Measurements from ENCODE around the gene LRP11. TPM values are rescaled to one million over a fixed set of nuclear protein-coding genes. Genes with fewer than 3 reads are reported as not detected.
"Not testable (repeated sequence)": the region's sequence is repeated elsewhere in the genome, so short reads cannot be mapped to it uniquely, and the experiment has no call there.

The LRP11 gene
- total RNA-seq, 4 donors from 2014 or later, result 14.1 to 41.8 (median 31.7) TPM

GRCh38 chr6:149852881-149853280, 11.3 kb downstream of the LRP11 start:
- peaks cover 0 to 29% (median 0%) of the 10 kb centered on the region in 3 donors for H3K36me3 ChIP-seq
- H3K9me3 ChIP-seq, result no peaks in the 10 kb centered on the region
- no peak for TF ChIP-seq POLR2A (IDR thresholded peaks at IDR 0.05)
- no peak for TF ChIP-seq CTCF (IDR thresholded peaks at IDR 0.05)
- H3K4me1 ChIP-seq, result peaks cover 0 to under 1% (median 0%) of the 10 kb centered on the region in 4 donors
- H3K27me3 ChIP-seq, result no peaks in the 10 kb centered on the region
- no peak overlapping the region for H3K27ac ChIP-seq
- H3K4me3 ChIP-seq, result no peak overlapping the region
- DNase-seq (ENCODE audit: low spot score in 2 of 2), result no peak
- 88 to 90% methylated on average over 12 of the region's 12 CpGs for WGBS, 2 donors

GRCh38 chr6:149852180-149852579, 12.0 kb downstream of the LRP11 start:
- TF ChIP-seq CTCF (IDR thresholded peaks at IDR 0.05) (no peak), POLR2A (IDR thresholded peaks at IDR 0.05) (no peak), EP300 (IDR thresholded peaks at IDR 0.05) (no peak)
- Histone ChIP-seq H3K4me1 (peaks cover 0 to 7% (median 1%) of the 10 kb centered on the region in 4 donors), H3K4me3 (no peak overlapping the region), H3K27ac (no peak overlapping the region), H3K36me3 (peaks cover 0 to 29% (median 0%) of the 10 kb centered on the region in 3 donors), H3K27me3 (no peaks in the 10 kb centered on the region), H3K9me3 (no peaks in the 10 kb centered on the region)
- no peak for DNase-seq (ENCODE audit: low spot score in 2 of 2)
- 55 to 60% methylated on average over 6 of the region's 6 CpGs for WGBS, 2 donors

- TF ChIP-seq CTCF (IDR thresholded peaks at IDR 0.05), result no peak
- TF ChIP-seq POLR2A (IDR thresholded peaks at IDR 0.05), result no peak
- no peak for TF ChIP-seq EP300 (IDR thresholded peaks at IDR 0.05)
- Histone ChIP-seq H3K27ac (no peak overlapping the region), H3K9me3 (no peaks in the 10 kb centered on the region), H3K4me1 (peaks cover 0 to 11% (median 4%) of the 10 kb centered on the region in 4 donors), H3K27me3 (no peaks in the 10 kb centered on the region), H3K36me3 (peaks cover 0 to 29% (median 0%) of the 10 kb centered on the region in 3 donors), H3K4me3 (no peak overlapping the region)
- no peak for DNase-seq (ENCODE audit: low spot score in 2 of 2)
- WGBS, 2 donors, result 87 to 90% methylated on average over 5 of the region's 5 CpGs
Measured at GRCh38 chr6:149851461-149852110, 12.6 kb downstream of the LRP11 start.

GRCh38 chr6:149848343-149848742, 15.8 kb downstream of the LRP11 start:
- 69 to 92% methylated on average over 4 of the region's 4 CpGs for WGBS, 2 donors
- not testable (repeated sequence) for H3K27me3 ChIP-seq; H3K4me3 ChIP-seq; H3K27ac ChIP-seq; DNase-seq (ENCODE audit: low spot score in 2 of 2); H3K9me3 ChIP-seq
- Histone ChIP-seq H3K4me1 (peaks cover 0 to 12% (median 5%) of the 10 kb centered on the region in 4 donors), H3K36me3 (peaks cover 0 to 29% (median 0%) of the 10 kb centered on the region in 3 donors)

GRCh38 chr6:149847939-149848267, 16.3 kb downstream of the LRP11 start:
- no peak overlapping the region for H3K4me3 ChIP-seq
- peaks cover 0 to 12% (median 5%) of the 10 kb centered on the region in 4 donors for H3K4me1 ChIP-seq
- no peak overlapping the region for H3K27ac ChIP-seq
- 82 to 83% methylated on average over 4 of the region's 4 CpGs for WGBS, 2 donors
- no peaks in the 10 kb centered on the region for H3K9me3 ChIP-seq
- TF ChIP-seq CTCF (IDR thresholded peaks at IDR 0.05), result no peak
- TF ChIP-seq POLR2A (IDR thresholded peaks at IDR 0.05), result no peak
- TF ChIP-seq EP300 (IDR thresholded peaks at IDR 0.05), result no peak
- peaks cover 0 to 30% (median 0%) of the 10 kb centered on the region in 3 donors for H3K36me3 ChIP-seq
- no peak for DNase-seq (ENCODE audit: low spot score in 2 of 2)
- no peaks in the 10 kb centered on the region for H3K27me3 ChIP-seq
